GM18951 (cell line): ENCODE data around the gene SORBS1.

Experiments used
- POLR2A ChIP-seq: IDR thresholded peaks from 4 replicates; pipeline ENCODE4 v1.6.1; 2011; ENCODE audit warnings: mild to moderate bottlenecking; ENCODE audit not compliant: insufficient read length, insufficient read depth; ENCODE audit errors: extremely low read depth
- in situ Hi-C: fragments of 300-500 bp; cut with MboI; formaldehyde crosslinking; loops from one replicate; pipeline ENCODE4 v1.12.0; 2022; ENCODE audit warnings: low sequenced_read_pairs, mixed read lengths, inconsistent platforms; ENCODE audit not compliant: unreplicated experiment

Gene SORBS1

DNA sequence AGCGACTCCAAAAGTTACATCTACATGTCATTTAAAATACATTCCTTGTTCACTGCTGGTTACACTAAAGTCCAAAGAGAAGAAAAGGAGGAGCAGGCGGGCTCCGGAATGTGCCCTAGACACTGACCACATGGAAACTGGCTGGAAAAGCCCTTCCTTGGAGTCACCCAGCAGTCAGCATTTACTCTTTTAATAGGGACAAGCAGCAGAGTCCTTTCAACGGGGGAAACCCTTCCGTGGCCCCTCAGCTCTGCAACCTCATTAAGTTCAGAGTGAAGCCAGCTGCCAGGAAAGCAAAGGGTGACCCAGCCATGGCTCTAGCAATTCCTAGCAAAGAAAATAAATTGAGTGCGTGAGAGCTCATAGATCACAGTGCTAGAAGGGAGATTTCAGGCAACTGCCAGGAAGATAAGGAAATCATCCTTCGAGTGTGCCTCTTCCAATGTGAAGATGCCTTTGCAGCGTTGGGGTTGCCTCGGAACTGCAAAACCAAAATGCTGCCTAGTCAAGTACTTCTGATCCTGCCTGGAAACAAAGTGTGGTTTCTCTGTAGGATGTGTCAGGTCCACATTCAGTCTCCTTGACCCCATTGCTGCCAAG, 101.6 kb downstream of the SORBS1 start:
- in situ Hi-C loops = no loop called here
- TF ChIP-seq POLR2A = no peak

DNA sequence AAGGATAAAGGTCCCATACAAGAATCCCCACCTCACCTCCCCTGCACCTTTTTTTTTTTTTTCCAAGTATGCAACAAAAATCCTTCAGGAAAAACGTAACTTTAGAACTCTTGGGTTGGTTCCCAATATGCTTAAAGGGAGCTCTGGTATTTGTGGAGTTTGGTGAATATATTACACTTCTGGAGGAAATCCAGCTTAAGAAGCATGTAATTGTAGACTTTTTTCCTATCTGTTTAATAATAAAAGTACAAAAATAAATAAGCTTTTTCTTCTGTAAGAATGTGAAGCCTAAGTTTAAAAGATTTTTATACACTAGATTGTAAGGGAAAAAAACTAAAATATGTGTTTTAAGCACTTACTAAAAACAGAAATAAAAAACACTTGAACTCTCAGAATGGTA, 102.3 kb downstream of the SORBS1 start:
- TF ChIP-seq POLR2A = no peak

DNA sequence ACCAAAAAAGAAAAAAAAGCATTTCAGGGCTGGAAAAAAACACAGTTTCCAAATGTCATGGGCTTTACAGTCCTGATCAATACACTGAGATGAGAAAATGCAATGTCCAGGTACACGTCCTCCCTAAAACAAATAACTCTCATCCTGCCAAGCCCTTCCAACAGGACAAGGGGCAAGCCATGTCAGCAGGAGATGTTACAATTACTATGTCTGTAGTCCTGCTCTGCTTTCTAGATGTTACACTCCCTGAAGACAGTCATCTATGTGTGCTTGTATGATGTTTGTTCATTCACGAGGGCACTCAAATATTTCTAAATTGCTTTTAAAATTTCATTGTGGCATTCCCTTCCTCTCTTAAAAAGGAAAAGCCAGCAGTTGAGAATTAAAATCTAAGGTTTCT, 103.2 kb downstream of the SORBS1 start:
- no peak for TF ChIP-seq POLR2A
- in situ Hi-C loops = no loop called here

More for the DNA sequence above, 102.3 kb downstream of the SORBS1 start:
- in situ Hi-C loops = no loop called here

DNA sequence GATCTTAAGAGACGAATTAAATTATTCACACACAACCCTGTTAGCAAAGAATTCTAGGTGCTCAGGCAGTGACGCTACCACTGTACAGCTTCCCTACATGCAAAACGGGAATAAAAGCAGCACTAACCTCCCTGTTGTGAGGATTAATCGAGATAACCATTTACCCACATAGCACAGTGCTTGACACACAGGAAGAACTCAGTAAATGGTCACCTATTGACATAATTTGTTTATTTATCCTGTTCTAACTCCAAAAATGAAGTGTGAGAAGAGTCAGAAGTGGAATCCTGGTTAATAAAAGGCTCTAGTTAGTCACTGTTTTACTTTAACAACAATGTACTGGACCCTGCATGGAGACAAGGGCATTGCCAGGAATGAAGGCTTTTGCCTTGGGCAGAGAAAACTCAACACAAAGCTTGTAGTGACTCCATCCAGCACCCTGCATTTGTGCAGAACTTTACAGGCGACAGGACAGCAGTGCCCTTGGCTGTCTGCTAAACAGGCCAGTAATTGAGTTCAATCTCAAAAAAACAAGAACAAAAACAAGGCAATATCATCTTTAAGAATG, 103.8 kb downstream of the SORBS1 start:
- no peak for TF ChIP-seq POLR2A
- in situ Hi-C loops = no loop called here

DNA sequence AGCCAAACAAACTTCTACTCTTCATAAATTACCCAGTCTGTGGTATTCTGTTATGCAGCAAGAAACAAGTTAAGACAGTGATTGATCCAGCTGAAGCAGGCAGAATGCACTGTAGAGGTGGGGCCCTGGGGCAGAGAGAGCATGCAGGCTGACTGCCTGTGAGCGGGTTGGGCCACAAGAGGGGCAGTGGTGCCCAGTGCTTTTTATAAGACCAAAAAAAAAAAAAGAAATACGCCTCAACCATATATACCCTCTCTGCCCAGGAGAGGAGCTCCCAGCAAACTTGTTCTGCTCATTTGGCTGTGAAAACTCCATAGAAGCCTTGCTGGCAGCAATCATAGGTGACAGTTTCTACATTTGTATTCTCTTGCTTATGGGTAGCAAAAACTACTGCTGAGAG, 104.7 kb downstream of the SORBS1 start:
- in situ Hi-C loops = no loop called here

DNA sequence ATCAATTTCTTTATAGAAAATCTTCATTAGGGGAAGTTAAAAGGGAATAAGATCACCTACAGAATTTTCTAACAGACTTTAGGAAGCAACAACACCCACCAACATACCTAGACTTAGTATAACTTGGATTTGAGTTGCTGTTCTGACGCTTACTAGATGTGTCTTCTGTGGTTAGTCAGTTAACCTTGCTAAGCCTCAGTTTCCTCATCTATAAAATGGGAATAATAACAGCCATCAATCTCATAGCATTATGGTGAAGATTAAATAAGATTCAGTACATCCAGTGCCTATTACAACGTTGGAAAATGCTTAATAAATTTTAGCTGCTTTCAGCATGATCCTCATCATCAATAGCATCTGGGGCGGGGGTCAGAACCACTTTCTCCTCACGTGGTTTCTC, 106.2 kb downstream of the SORBS1 start:
- no peak for TF ChIP-seq POLR2A
- in situ Hi-C loops = no loop called here

More for the DNA sequence above, 104.7 kb downstream of the SORBS1 start:
- no peak for TF ChIP-seq POLR2A

DNA sequence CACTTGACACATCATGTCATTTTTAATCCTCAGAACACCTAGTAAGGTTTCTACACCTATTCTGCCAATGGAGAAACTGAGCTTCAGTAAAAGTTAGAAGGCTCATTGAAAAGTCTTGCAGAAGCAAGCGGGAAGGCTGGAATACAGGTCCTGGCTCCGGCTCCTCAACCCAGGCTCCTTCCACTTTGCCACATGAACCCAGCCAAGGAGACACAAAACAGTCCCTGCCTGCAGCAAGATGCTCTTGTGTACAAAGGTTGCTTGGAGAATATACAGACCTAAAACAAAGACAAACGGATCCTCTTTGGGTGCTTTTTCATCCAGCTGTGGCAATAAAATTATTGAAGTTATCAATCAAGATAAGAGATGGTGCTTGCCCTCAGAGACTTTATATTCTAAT, 106.8 kb downstream of the SORBS1 start:
- in situ Hi-C loops = no loop called here
- no peak for TF ChIP-seq POLR2A

DNA sequence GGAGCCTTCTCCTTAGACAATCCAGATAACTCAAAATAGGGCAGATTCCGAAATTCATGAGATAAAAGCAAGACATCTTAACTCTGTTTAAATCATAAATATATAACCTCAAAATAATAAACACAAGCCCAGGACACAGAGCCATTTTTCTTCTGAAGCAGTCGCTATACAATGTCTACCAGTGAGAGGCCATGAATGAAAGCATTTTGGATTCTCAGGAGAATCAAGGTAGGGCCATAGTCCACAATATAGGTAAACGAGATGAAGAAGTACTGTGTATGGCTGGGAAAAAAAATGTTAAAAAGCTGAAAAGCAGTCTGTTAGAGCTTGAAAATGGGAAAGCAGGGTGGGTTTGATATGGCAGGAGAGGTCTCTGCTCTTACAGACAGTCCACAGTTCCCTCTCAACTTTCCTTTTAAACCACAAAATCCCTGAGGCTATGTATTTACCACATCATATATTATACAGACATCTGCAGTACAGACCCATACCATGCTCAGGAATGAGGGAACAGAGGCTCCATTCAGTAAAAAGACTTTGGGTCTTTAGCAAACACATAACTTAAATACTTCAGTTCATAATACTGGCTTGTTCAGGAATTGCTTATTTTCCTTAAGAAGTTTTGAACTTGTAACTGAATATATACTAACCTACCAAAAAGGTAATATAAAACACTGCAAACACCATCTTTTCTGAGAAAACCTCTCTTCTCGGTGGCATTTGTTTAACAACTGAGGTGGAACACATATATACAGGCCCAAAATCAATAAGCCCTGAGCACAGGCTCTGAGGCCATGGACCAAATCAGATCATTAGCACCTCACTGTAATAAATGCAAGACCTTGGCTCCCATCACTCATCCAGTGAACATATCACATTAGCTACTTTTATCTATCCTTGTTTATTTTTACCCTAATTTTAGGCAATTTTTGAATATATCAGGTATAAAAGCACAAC, 109.3 kb downstream of the SORBS1 start:
- in situ Hi-C loops = no loop called here

DNA sequence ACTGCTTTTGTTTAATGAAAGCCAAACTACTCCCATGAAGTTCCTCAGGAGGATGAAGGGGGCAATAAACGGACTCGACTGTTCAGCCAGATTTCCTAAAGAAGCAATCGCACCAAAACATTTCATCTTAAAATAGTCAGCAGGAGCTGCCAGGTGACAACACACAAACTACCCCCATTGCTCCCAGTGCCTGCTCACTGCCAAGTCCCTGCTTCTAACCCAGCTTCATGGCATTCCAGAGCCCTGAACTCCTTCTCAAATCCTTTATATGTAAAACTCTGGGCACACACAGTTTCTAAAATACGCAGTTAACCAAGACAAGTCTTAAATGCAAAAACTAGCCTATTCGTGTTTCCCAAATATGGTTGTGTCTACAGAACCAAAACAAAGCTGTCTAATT, 110.0 kb downstream of the SORBS1 start:
- no peak for TF ChIP-seq POLR2A
- in situ Hi-C loops = no loop called here

More for the DNA sequence above, 109.3 kb downstream of the SORBS1 start:
- no peak for TF ChIP-seq POLR2A

DNA sequence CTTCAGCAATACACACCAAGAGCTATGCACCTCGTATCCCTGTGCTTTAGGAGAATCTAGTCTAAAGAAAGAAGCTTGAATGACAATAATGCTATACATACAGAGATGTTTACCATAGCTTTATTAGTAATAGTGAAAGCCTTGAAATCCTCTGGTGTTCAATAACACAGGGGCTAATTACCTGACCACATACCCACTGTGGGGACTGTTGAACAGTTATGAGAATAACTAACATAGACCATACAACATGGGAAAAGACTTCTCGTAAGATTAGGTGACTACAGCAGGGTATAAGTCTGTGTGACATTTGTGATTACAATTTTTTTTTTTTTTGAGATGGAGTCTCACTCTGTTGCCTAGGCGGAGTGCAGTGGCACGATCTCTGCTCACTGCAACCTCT, 111.0 kb downstream of the SORBS1 start:
- no peak for TF ChIP-seq POLR2A
- in situ Hi-C loops = no loop called here

DNA sequence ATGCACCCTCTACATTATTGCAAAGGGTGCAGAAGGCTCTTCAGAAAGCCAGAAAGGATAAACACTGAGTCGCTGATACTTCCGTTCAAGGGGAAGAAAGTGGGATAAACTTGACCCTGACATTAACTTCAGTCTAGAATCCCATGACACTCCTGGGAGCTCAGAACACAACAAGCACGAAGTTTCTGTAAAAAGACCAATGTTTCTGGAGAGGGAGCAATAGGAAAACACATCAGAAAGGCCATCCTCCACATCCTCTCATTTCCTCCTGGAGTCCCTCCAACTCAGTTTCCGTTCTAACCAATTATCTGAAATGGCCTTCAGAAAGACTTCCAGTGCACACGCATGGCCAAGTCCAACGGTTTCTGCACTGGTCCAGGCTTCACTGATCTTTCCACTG, 113.5 kb downstream of the SORBS1 start:
- in situ Hi-C loops = no loop called here
- TF ChIP-seq POLR2A = no peak

DNA sequence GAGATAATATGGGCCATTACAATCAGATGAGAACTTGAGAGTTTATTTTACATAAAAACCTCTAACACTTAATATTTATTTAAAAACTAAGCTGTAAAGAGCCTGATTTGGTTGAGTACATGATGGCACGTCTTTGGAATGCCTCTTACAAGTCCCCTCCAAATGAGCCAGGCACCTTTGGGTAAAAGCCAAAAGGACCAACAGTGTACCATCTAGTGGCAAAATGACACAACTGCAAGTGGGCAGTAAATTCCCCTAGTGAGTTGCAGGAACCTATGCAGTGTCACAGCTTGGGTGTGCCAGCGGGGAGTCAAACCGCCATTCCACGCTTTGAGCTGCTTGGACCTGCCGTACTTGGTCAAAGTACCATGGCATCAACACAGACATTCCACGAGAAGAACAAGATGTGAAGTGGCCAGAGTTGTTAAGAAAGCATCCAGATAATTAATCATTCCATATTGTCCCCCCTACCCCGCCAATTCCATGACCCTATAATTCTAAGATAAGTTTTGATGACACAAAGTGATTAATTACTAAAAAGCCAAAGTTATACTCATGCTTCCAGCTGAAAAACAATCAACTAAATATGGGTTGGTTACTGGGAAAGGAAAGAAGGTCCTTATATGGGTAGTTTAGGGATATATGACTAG, 115.2 kb downstream of the SORBS1 start:
- in situ Hi-C loops = no loop called here
- TF ChIP-seq POLR2A = no peak

DNA sequence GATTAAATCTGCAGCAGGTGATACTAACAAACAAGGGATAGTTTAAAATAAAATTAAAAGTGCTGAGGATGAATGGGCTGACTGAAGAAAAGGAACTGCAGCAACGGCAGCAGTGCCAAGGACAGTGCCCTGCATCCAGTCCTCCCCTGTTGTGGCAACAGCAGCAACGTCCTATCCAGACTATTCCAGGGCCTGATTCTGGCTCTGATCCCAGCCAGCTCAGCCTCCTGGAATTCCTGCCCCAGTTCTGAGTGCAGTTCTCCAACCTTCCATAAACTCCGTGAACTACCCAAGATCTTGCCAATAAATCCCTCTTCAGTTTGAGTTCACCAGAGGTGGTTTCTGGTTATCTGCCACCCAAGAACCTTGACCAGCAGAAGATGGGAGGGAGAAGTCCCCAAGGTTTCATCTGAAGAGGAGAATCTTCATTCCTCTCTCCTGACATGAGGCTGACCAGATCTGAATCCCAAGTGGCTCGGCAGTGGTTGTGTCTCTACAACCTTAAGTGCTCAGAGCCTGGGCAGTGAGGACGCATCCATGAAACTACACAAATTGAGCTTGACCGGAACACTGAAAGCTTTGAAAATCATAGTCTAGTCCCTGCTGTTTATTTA, 115.8 kb downstream of the SORBS1 start:
- TF ChIP-seq POLR2A = no peak
- in situ Hi-C loops = no loop called here
